HG02885 (cell line): Measurements from ENCODE around the gene SQOR.
"Not testable (repeated sequence)": the region's sequence is repeated elsewhere in the genome, so short reads cannot be mapped to it uniquely, and the experiment has no call there.

ENCODE experiments used
- ATAC-seq: cut with Tn5 transposase; IDR thresholded peaks from one replicate; pipeline ENCODE4 v1.9.1; 2021; ENCODE audit warnings: mild to moderate bottlenecking; ENCODE audit not compliant: unreplicated experiment, poor library complexity

Gene SQOR

DNA sequence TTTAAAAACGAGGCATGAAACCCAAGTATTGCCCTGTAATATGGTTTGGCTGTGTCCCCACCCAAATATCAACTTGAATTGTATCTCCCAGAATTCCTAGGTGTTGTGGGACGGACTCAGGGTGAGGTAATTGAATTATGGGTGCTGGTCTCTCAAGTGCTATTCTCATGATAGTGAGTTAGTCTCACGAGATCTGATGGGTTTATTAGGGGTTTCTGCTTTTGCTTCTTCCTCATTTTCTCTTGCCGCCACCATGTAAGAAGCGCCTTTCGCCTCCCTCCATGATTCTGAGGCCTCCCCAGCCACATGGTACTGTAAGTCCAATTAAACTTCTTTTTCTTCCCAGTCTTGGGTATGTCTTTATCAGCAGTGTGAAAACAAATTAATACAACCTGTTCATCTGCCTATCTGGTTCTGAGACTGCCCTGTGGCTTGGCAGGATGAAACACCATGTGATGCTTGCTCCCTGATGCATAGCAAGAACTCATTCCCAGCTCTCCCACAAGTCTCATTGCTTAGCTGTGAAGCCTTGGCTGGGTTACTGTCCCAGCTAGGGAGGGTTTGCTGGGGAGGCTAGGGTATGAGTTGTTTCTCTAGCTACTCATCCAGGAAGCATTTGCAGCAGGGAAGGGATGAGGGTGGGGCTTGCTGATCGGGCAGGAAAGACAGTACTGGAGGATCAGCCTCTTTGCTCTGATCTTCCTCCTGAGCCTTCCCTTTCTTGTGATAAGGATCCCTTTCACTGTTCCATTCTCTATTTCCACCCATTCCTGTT lies 3.7 kb upstream of the SQOR start:
- ATAC-seq, result no peak

DNA sequence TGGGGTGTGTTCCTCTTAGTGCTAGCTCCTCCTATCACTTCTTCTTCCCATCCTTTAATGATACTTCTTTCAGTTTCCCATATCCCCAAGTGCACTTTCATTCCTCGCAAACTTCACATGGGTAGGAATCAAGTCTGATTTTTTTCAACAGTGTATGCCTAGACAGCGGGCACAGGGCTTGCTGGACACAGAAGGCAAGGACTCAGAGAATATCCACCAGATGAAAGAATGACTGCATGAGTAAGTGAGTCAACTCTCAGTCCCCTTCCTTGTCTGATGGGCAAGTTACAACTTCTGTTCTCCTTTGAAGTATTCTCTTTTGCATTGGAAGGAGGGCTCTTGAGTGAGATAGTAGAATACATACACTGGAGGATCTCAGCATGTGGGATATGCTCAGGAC lies 3.1 kb upstream of the SQOR start:
- no peak for ATAC-seq

DNA sequence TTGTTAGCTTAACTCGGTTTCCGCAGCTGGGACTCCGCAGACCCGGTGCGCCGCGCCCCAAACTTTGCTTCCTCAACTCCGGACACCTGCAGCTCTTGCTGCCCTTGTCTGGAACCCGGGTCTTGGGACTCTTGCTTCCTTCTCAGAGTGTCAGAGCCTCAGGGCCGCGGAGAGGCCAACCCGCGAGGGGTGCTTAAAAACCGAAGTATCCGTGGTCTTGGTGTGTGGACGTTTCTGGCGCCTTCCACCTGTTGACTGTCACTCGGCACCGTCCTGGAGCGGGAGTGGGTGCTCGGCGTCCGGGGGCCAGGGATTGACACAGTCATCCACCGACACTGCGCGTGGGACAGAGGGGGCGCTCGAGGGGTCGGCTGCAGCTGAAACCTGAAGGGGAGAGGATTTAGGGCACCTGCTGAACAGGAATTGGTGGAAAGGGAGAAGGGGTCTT lies 386 bp downstream of the SQOR start:
- peak; percentile 56 for ATAC-seq

DNA sequence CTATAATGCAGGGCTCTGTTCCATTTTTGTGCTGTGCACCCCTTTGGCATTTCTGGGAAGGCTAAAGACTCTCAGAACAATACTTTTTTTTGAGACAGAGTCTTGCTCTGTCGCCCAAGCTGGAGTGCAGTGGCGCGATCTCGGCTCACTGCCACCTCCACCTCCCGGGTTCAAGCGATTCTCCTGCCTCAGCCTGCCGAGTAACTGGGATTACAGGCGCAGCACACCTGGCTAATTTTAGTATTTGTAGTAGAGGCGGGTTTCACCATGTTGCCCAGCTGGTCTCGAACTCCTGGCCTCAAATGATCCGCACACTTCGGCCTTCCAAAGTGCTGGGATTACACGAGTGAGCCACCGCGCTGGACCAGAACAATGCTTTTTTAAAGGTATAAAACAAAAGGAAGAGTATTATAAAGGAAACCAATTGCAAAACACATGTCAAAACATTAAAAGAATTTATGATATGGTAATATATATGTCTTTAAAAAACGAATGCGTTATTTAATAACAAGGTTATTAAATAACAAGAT lies 999 bp downstream of the SQOR start:
- ATAC-seq, result no peak

DNA sequence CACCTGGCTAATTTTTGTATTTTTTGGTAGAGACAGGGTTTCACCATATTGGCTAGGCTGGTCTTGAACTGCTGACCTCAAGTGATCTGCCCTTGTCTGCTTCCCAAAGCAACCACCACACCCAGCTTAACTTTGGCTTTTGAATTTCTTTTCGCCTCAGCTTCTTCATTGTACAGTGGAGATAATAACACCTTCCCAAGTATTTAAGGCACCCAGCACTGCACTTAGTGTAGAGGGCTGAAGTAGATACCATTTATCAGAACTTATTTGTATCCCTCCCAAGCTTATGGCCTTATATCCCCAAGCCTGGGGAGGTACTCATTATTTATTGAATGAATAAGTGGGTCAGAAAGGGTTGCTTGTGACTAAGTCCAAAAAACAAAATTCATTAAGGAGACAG lies 2.3 kb downstream of the SQOR start:
- ATAC-seq, result no peak

DNA sequence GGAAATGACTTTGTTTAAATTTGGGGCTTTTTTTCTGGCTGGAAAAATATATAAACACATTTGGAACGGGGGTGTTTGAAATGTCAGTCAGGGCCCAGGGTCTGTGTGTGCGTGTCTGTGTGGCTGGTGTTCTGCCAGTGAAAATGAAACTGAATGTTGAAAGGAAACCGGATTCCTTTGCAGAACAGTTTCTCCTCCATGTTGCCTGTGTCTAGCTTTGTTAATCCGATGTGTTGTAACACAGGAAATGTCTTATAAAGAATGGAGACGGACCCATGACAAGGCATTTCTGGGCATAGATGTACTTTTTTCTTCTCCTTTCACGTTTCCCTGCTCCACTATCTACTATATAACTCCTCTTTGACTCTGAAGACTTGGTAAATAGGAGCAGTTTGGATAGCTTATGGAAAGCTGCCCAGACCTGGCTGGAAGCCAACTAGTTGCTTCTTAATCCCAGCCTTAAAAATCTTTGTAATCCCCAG lies 2.8 kb downstream of the SQOR start:
- ATAC-seq, result peak; percentile 55

DNA sequence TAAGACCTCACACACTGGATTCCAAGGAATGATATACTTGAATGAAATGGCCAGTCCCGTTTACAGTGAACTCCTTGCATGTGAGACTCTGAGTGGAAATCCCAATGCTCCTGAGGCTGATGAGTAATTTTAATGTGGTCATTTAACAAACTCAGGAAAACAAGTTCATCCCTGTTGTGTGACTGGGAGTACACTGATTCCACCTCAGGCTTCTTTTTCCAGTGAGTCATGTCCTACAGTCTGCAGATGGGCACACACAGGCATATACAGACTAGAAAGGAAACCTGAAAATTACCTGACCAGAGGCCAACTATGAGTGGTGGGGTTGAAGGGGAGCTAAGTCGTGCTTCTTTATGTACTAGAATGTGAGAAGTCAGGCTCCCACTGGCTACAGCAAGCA lies 5.8 kb downstream of the SQOR start:
- no peak for ATAC-seq

DNA sequence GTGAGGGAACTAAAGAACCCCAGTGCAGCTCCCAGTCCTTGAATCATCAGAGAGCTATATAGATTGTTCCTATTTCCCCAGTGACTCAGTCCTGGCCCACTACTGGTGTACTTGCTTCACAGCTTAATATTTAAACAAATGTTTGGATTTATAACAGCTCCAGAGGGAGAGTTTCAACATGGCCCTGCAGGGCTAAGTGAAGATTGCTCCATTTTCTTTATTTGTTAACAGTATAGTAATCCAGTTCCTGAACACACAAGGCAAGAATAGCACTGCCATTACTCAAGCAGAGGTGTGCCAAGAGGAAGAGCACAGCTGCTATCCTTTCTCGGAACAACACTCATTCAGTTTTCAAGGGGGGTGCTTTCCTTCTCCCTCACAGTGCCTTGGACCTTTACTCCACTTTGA lies 6.5 kb downstream of the SQOR start:
- ATAC-seq, result no peak

DNA sequence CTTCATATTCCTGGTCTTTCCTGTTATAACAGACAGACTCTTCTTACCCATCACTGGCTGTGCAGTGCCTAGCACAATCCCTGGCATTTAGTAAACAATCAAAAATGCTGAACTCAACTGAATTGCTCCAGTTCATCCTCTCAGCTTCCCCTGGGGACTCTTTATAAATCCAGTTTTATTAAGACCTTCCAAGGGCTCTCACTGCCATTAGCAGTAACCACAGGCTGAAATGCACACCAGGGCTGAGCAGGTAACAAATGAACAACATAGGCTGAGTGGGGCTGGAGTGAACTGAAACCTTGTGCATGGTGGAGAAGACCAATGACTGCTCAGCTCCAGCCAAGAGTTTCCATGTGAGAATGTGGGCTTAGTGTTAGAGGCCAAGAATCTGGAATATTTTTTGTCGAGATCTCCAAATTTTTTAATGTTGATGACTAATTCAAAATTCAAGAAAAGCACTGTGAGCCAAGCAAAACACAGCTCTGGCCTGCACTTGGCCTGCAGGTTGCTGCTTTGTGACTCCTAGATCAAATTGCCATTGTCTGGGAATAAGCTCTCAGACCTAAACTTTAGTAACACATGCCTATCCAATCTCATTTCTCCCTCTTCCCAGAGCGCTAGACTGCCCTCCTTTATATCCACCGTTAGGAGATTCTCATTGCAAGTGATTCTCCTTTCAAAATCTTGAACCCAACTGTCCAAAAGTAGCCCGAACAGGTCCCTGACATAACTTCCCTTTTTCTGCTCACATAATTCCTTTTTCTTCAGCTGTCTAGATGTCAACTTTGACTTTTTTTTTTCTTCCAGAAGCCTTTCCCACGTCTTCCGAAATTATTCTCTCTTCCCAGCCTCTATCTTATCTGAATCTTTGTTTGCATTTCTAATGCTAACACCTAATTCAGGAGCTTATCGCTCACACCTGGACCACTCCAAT lies 7.4 kb downstream of the SQOR start:
- ATAC-seq, result no peak

DNA sequence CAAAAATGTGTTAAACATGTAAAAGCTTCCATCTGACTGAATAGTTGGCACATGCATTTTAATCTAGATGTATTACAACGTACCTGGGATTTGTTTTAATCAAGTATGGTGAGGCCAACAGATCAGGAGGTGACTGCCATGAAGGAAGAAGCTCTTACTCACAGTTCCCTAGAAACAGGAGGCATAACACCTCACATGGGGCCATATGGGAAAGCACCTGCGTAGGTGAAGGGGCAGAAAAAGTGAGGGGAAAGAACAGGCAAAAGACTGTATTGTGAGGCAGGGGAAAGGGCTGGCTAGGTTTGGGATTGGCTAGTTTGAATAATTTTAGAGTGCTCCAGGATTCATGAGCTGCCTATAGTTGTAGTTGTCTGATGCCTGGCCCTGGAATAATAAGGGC lies 9.6 kb downstream of the SQOR start:
- no peak for ATAC-seq

DNA sequence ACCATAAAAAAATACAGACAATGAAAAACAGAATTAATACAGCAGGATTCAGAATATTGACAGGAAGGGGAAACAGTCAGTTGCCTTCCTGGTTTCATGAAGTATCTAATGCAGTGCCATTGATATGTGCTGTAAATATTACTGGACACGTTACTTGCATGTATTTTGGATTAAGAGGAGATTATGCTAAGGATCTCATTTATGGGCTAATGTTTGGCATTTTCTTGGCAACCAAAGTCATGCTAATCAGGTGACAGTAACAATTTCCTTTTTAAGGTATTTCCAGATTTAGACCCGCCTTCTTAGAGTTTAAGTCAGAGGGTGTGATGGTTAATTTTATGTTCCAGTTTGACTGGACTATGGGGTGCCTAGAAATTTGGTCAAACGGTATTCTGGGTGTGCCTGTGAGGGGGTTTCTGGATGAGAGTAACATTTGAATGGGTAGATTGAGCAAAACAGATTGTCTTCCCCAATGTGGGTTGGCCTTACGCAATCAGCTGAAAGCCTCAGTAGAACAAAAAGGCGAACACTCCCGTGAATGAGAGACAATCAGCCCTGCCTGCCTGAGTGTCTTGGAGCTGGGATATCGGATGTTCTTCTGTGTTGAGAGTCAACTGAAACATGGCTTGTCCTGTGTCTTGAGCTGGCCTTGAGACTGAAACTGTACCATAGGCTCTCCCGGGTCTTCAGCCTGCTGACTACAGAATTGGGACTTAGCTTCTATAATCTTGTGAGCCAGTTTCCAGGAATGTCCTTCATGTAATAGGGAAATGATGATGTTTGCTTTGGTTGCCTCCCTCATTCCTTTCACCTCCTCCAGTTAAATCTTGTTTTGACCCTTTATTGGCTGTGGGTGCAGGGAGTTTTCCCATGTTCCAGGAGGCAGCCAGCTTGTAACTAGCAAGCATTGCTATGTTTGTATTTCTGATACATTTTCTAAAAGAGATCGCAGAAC lies 10.5 kb downstream of the SQOR start:
- ATAC-seq, result no peak

DNA sequence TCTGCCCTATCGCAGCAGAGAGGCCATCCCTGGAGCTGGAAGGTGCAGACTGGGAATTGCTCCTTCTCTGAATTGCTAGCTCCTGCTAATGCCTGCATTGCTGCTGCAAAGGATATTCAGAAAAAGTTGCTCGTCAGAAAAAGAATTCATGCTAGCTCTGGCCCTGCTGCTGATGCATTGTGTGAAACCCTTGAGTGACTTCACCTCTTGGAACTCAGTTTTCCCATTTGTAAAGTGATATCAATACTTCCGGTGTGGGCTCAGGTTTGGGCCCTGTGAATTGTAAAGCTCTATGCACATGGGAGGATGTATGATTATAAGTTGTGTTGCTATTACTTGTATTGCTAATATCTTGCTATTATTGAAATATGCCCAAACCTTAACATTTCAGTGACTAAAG lies 11.4 kb downstream of the SQOR start:
- no peak for ATAC-seq

DNA sequence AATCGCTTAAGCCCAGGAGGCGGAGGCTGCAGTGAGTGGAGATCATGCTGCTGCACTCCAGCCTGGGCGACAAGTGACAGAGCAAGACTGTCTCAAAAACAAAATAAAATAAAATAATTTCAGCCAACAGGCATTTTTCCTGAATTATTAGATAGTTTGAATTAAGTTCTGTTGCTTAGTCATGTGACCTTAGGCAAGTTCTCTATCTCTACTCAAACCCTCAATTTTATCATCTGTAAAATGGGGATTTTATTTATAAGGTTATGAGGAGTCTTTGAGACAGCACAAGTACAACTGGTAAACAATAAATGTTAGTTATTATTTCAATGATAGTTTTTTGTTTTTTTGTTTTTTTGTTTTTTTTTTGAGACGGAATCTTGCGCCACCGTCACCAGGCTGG lies 13.0 kb downstream of the SQOR start:
- ATAC-seq, result no peak

DNA sequence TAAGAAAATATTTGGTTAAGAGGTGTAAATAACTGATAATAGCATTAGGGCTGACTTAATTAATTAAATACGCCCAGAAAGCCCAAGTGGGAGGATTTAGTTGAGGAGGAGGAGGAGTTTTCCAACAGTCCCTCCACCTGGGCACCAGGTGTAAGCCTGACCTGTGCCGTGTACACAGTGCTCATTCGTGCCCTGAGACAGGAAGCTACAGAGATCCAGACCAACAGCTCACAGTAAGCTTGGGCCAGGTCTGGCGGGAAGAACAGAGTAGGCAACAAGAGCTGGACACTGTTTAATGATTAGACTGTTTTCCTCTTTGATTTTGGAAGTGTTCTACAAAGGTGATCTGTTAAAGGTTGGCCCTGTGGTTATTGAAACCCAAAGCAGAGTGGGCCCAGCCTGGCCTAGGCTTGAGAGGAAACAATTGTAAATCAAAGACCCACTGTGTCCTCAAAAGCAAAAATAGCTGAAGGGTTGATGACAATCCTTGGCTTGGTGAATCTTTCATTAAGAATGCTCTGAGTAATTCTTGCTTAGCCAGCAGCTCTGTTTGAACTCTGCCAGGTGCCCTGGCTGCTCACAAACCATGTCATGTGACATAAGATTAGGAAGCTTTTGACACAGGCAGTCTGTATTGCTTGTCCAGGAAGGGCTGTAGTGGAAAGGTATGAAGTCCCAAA lies 13.8 kb downstream of the SQOR start:
- ATAC-seq, result no peak

DNA sequence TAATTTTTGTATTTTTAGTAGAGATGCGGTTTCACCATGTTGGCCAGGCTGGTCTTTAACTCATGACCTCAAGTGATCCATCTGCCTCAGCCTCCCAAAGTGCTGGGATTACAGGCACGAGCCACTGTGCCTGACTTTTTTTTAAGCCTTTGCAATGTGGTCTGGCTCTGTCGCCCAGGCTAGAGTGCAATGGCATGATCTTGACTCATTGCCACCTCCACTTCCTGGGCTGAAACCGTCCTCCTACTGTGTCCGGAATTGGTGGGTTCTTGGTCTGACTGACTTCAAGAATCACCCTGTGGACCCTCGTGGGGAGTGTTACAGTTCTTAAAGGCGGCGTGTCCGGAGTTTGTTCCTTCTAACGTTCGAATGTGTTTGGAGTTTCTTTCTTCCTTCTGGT lies 15.2 kb downstream of the SQOR start:
- not testable (repeated sequence) for ATAC-seq

DNA sequence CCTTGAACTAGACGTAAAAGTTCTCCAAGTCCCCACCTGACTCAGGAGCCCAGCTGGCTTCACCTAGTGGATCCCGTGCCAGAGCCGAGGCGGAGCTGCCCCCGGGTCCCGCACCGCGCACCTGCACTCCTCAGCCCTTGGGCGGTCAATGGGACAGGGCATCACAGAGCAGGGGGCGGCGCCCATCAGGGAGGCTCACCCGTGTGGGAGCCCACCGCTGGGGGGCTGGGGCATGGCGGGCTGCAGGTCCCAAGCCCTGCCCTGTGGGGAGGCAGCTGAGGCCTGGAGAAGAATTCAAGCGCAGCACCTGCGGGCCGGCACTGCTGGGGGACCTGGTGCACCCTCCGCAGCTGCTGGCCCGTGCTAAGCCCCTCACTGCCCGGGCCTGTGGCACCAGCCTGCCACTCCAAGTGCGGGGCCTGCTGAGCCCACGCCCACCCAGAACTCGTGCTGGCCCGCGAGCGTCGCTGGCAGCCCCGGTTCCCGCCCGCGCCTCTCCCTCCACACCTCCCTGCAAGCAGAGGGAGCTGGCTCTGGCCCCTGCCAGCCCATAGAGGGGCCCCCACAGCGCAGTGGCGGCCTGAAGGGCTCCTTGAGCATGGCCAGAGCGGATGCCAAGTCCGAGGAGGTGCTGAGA lies 16.2 kb downstream of the SQOR start:
- ATAC-seq, result no peak

DNA sequence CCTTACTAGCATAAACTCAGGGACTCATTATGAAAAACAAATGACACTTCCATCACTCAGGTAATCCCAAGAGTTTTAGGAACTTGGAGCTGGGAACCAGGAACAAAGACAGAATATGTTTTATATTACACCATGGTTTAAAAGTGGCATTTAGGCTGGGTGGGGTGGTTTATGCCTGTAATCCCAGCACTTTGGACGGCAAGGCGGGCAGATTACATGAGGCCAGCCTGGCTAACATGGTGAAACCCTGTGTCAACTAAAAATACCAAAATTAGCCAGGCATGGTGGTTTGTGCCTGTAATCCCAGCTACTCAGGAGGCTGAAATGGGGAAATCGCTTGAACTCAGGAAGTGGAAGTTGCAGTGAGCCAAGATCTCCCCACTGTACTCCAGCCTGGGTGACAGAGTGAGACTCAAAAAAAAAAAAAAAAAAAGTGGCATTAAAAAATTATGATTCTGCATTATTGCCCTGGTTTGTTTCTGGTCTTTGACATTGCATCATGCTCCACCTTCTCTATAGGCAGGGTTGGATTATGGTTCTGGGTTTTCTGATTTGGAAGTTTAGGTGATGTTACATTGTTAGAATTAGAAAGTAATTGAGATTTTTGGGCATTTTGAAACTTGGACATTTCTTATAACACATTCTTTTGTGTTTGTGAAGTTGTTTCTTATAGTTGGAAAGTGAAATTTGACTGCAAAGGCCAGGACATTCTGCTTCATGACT lies 19.0 kb downstream of the SQOR start:
- ATAC-seq, result no peak

DNA sequence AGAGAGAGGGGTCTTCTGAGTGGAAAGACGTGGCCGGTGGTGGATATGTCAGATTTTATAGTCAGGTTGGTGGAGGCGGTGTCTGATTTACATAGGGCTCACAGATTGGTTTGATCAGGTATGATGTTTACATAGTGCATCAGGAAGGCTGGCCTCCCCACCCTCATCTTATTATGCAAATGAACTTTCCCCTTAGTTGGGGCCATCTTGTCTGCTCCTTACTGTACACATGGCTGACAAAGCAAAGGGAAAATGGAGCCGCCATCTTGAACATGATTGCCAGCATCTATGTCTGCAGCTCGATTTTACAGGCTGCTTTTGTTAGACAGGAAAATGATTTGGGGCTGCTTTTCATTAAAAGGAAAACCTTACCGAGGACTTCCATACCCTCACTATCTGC lies 19.9 kb downstream of the SQOR start:
- ATAC-seq, result no peak
